ENCODE results near the gene RTEL1.

The RTEL1 gene

DNA sequence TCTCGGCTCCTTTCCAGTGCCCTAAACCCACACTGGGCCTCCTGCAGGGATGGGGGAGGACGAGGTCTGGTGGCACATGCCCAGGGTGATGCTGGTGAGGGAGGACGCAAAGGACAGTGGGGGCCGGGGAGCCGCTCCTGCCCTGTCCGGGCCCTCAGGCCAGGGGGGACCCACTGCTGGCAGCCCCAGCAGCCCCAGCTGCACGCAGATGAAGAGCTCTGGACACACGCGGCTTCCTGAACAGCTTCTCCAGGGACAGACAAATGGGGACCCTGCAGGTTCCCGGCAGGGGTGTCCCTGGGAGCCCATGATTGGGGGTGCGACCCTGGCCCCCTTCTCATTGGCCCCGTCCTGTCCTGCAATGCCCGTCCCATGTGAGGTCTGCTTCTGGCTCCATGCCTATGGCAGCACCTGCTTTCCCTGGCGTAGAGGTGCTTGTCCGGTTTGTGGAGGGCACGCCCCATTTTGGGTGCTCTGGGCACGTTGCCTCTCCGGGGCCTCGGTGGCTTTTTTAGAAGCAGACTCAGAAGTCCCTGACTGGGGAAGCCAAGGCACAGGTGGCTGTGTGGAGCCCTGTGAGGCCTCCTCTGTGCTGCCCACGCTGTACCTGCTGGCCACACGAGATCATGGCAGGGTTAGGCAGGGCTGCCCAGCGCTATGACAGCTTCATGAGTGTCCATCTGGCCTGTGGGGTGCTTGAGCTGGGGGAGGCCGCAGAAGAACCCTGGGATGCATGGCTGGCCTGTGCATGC is 22.9 kb downstream of the RTEL1 start:
- no peaks in the 10 kb centered on the region for H3K4me1 ChIP-seq (ENCODE audit: control insufficient read depth, insufficient read depth, low read length)
- H3K9me3 ChIP-seq (ENCODE audit: control insufficient read depth, insufficient read depth, low read depth, low read length) = no peaks in the 10 kb centered on the region
- no peak overlapping the region for H3K27ac ChIP-seq (ENCODE audit: extremely low read depth, low read depth, low read length)
- H3K4me3 ChIP-seq (ENCODE audit: low read depth, low read length) = no peak overlapping the region
- ChIA-PET CTCF (no interaction called here), POLR2A (interaction anchor here (2.6 to 3.1 kb wide), 2 partner anchors 17 to 23 kb away, joined by 9 to 14 read pairs; partner anchors contain the start of gene RTEL1)
- peaks cover 0 to 30% of the 10 kb centered on the region in 2 experiments; a peak in 2 of 3 replicates for H3K36me3 ChIP-seq (ENCODE audit: control insufficient read depth in 2 of 2, insufficient read depth in 1 of 2, low read length in 2 of 2)
- TF ChIP-seq ZNF302 (tag by site-specific recombination; IDR thresholded peaks at IDR 0.05; ENCODE audit: low read depth) (no peak), ZNF596 (tag by site-specific recombination; IDR thresholded peaks at IDR 0.05) (no peak), FEZF1 (tag by site-specific recombination; IDR thresholded peaks at IDR 0.05) (no peak)
- TF ChIP-seq, protein P1, sequence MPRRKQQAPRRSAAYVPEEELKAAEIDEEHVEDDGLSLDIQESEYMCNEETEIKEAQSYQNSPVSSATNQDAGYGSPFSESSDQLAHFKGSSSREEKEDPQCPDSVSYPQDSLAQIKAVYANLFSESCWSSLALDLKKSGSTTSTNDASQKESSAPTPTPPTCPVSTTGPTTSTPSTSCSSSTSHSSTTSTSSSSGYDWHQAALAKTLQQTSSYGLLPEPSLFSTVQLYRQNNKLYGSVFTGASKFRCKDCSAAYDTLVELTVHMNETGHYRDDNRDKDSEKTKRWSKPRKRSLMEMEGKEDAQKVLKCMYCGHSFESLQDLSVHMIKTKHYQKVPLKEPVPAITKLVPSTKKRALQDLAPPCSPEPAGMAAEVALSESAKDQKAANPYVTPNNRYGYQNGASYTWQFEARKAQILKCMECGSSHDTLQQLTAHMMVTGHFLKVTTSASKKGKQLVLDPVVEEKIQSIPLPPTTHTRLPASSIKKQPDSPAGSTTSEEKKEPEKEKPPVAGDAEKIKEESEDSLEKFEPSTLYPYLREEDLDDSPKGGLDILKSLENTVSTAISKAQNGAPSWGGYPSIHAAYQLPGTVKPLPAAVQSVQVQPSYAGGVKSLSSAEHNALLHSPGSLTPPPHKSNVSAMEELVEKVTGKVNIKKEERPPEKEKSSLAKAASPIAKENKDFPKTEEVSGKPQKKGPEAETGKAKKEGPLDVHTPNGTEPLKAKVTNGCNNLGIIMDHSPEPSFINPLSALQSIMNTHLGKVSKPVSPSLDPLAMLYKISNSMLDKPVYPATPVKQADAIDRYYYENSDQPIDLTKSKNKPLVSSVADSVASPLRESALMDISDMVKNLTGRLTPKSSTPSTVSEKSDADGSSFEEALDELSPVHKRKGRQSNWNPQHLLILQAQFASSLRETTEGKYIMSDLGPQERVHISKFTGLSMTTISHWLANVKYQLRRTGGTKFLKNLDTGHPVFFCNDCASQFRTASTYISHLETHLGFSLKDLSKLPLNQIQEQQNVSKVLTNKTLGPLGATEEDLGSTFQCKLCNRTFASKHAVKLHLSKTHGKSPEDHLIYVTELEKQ (tag by site-specific recombination; IDR thresholded peaks at IDR 0.05; ENCODE audit: borderline replicate concordance) = no peak

DNA sequence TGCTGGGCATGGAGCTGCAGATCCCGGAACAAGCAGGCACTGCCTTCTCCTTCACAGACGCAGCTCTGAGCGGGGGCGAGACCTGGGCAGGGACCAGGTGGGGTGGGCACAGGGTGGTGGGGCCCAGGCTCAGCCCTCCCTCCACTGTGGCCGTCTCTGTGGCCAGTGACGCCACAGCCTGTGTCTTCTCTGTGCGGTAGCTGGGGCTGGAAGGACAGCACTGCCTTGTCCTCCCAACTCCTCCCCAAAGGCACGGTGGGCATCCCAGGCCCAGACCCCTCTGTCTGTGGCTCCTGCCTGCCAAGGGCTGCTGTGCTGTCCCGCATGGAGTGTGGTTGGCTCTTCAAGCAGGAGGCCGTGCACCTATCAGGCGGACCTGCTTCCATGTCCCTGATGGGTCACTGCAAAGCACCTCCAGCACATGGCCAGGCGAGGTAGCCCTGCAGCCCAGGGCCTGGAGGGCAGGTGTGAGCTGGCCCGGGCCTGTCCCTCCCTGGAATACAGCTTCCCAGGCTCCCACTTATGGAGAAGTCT is 23.6 kb downstream of the RTEL1 start:
- CTCF ChIA-PET = interaction anchor here (0.6 to 0.7 kb wide), 2 partner anchors 291 to 710 kb away, joined by 3 to 4 read pairs; no protein-coding TSS in a partner anchor
- Histone ChIP-seq H3K27ac (ENCODE audit: extremely low read depth, low read depth, low read length) (no peak overlapping the region), H3K4me1 (ENCODE audit: control insufficient read depth, insufficient read depth, low read length) (no peaks in the 10 kb centered on the region), H3K4me3 (ENCODE audit: low read depth, low read length) (no peak overlapping the region), H3K36me3 (ENCODE audit: control insufficient read depth in 2 of 2, insufficient read depth in 1 of 2, low read length in 2 of 2) (peaks cover 0 to 25% of the 10 kb centered on the region in 2 experiments; a peak in 2 of 3 replicates), H3K9me3 (ENCODE audit: control insufficient read depth, insufficient read depth, low read depth, low read length) (no peaks in the 10 kb centered on the region)
- POLR2A ChIA-PET = interaction anchor here (0.7 to 3.1 kb wide), 5 partner anchors 17 to 136 kb away, joined by 3 to 14 read pairs (median 5); partner anchors contain the start of genes HELZ2 and RTEL1
- TF ChIP-seq TCF7L2 (IDR thresholded peaks at IDR 0.05; ENCODE audit: borderline replicate concordance, low read depth, low read length) = no peak
- peak; percentile 19; the same call in 1 of the 2 replicates for TF ChIP-seq GLIS2 (tag by site-specific recombination; IDR thresholded peaks at IDR 0.05)
- peak; percentile 24; the same call in 1 of the 2 replicates for TF ChIP-seq ZBTB20 (tag by site-specific recombination; IDR thresholded peaks at IDR 0.05)
- peak; percentile 96 for TF ChIP-seq ZNF558 (tag by site-specific recombination; IDR thresholded peaks at IDR 0.05)

DNA sequence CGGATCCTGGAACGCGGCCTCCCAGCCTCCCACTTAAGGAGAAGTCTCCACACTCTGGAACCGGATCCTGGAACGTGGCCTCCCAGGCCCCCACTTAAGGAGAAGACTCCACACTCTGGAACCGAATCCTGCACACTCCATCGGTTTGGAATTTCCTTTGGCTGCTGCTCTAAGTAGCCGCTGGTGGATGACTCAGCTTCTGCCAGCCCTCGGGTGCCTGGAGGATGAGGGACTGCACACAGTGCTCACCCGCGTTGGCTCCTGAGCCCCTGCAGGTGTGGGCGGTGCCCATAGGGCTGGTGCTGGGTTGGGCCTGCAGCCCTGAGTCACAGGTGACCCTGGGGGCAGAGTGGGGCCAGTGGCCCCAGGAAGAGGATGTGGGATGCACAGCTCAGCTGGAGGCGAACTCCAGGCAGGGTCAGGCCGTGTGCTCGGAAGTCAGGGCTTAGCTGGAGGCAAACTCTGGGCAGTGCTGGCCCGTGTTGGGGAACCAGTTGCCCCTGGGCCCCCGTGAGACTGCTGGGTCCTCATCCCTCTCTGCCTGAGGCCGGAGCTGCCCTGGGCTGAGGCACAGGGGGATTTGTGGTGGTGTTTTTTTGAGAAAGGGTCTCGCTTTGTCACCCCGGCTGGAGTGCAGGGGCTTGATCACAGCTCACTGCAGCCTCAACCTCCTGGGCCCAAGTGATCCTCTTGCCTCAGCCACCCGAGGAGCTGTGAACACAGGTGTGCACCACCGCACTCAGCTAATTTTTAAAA is 24.4 kb downstream of the RTEL1 start:
- ChIA-PET CTCF (interaction anchor here (0.6 to 1.2 kb wide), 4 partner anchors 103 to 710 kb away, joined by 3 to 4 read pairs (median 4); partner anchors contain the start of gene PTK6), POLR2A (interaction anchor here (0.6 to 3.1 kb wide), 9 partner anchors 9 to 137 kb away, joined by 3 to 14 read pairs (median 3); partner anchors contain the start of genes HELZ2 and RTEL1)
- Histone ChIP-seq H3K4me3 (ENCODE audit: low read depth, low read length) (no peak overlapping the region), H3K4me1 (ENCODE audit: control insufficient read depth, insufficient read depth, low read length) (no peaks in the 10 kb centered on the region), H3K9me3 (ENCODE audit: control insufficient read depth, insufficient read depth, low read depth, low read length) (no peaks in the 10 kb centered on the region), H3K36me3 (ENCODE audit: control insufficient read depth in 2 of 2, insufficient read depth in 1 of 2, low read length in 2 of 2) (peaks cover 0 to 21% of the 10 kb centered on the region in 2 experiments; a peak in 2 of 3 replicates), H3K27ac (ENCODE audit: extremely low read depth, low read depth, low read length) (no peak overlapping the region)
- no peak for TF ChIP-seq ZNF239 (tag by site-specific recombination; IDR thresholded peaks at IDR 0.05)
- no peak for TF ChIP-seq ZNF624 (tag by site-specific recombination; IDR thresholded peaks at IDR 0.05)
- TF ChIP-seq HOXD13 (CRISPR knock-in tag; IDR thresholded peaks at IDR 0.05; ENCODE audit: borderline replicate concordance) = no peak
- no peak for TF ChIP-seq ZBTB8A (tag by site-specific recombination; IDR thresholded peaks at IDR 0.05)
- TF ChIP-seq ZFP69B (tag by site-specific recombination; IDR thresholded peaks at IDR 0.05) = peak; percentile 33; the same call in 1 of the 2 replicates
- TF ChIP-seq, protein P2, sequence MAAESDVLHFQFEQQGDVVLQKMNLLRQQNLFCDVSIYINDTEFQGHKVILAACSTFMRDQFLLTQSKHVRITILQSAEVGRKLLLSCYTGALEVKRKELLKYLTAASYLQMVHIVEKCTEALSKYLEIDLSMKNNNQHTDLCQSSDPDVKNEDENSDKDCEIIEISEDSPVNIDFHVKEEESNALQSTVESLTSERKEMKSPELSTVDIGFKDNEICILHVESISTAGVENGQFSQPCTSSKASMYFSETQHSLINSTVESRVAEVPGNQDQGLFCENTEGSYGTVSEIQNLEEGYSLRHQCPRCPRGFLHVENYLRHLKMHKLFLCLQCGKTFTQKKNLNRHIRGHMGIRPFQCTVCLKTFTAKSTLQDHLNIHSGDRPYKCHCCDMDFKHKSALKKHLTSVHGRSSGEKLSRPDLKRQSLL (tag by site-specific recombination; IDR thresholded peaks at IDR 0.05) = no peak
- TF ChIP-seq ZNF311 (tag by site-specific recombination; IDR thresholded peaks at IDR 0.05; ENCODE audit: borderline replicate concordance) = no peak
- TF ChIP-seq, protein P3, sequence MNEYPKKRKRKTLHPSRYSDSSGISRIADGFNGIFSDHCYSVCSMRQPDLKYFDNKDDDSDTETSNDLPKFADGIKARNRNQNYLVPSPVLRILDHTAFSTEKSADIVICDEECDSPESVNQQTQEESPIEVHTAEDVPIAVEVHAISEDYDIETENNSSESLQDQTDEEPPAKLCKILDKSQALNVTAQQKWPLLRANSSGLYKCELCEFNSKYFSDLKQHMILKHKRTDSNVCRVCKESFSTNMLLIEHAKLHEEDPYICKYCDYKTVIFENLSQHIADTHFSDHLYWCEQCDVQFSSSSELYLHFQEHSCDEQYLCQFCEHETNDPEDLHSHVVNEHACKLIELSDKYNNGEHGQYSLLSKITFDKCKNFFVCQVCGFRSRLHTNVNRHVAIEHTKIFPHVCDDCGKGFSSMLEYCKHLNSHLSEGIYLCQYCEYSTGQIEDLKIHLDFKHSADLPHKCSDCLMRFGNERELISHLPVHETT (tag by site-specific recombination; IDR thresholded peaks at IDR 0.05) = 0 out of 2 replicates have a peak, but pooled peaks have one; percentile 48
- no peak for TF ChIP-seq ZNF585B (tag by site-specific recombination; IDR thresholded peaks at IDR 0.05)
- no peak for TF ChIP-seq KLF16 (tag by site-specific recombination; IDR thresholded peaks at IDR 0.05)
- TF ChIP-seq IKZF3 (tag by site-specific recombination; IDR thresholded peaks at IDR 0.05) = no peak
- TF ChIP-seq SP2 (tag by site-specific recombination; IDR thresholded peaks at IDR 0.05) = peak; percentile 32
- TF ChIP-seq, protein P4, sequence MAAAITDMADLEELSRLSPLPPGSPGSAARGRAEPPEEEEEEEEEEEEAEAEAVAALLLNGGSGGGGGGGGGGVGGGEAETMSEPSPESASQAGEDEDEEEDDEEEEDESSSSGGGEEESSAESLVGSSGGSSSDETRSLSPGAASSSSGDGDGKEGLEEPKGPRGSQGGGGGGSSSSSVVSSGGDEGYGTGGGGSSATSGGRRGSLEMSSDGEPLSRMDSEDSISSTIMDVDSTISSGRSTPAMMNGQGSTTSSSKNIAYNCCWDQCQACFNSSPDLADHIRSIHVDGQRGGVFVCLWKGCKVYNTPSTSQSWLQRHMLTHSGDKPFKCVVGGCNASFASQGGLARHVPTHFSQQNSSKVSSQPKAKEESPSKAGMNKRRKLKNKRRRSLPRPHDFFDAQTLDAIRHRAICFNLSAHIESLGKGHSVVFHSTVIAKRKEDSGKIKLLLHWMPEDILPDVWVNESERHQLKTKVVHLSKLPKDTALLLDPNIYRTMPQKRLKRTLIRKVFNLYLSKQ (tag by site-specific recombination; IDR thresholded peaks at IDR 0.05; ENCODE audit: borderline replicate concordance) = no peak

Data from HEK293 (cell line).